Effector memory CD4-positive, alpha-beta T cell (primary cell): ENCODE data around the gene MCF2L.
A peak's percentile ranks its signal among the peaks of the same experiment; 100 is the strongest.

Source experiments
- DNase-seq, 3 donors: peaks; one replicate each; pipeline ENCODE4 v3.0.0-alpha.2; 2020
- H3K27ac ChIP-seq: 2 replicates; pipeline ENCODE4 v1.7.0; 2013; ENCODE audit warnings: mild to moderate bottlenecking, low read length, moderate library complexity; ENCODE audit not compliant: insufficient read depth, poor library complexity, severe bottlenecking
- H3K27me3 ChIP-seq: replicated peaks from 2 replicates; pipeline ENCODE4 v1.7.0; 2013; ENCODE audit warnings: mild to moderate bottlenecking, low read length; ENCODE audit not compliant: insufficient read depth, control insufficient read depth, poor library complexity, severe bottlenecking
- H3K36me3 ChIP-seq: 2 replicates; pipeline ENCODE4 v1.7.0; 2013; ENCODE audit warnings: mild to moderate bottlenecking, low read length, moderate library complexity; ENCODE audit not compliant: control insufficient read depth, insufficient read depth
- H3K4me1 ChIP-seq: 2 replicates; pipeline ENCODE4 v1.7.0; 2013; ENCODE audit warnings: low read length, mild to moderate bottlenecking; ENCODE audit not compliant: control insufficient read depth, insufficient read depth, poor library complexity, severe bottlenecking
- H3K4me3 ChIP-seq: 2 replicates; pipeline ENCODE4 v1.7.0; 2013; ENCODE audit warnings: low read length, low read depth, mild to moderate bottlenecking; ENCODE audit not compliant: insufficient read depth, poor library complexity, severe bottlenecking
- H3K9me3 ChIP-seq: 2 replicates; pipeline ENCODE4 v1.7.0; 2013; ENCODE audit warnings: mild to moderate bottlenecking, low read length, moderate library complexity; ENCODE audit not compliant: control insufficient read depth

Gene MCF2L

GRCh38 chr13:112943309-112944125, 25.5 kb upstream of the MCF2L start:
- DNase-seq, result no peak
- H3K27me3 ChIP-seq, result peaks cover 4% of the 10 kb centered on the region
- H3K4me1 ChIP-seq, result peaks cover 6% of the 10 kb centered on the region
- peak overlapping the region; percentile 34 for H3K4me3 ChIP-seq
- no peaks in the 10 kb centered on the region for H3K36me3 ChIP-seq
- no peak overlapping the region for H3K27ac ChIP-seq
- H3K9me3 ChIP-seq, result no peaks in the 10 kb centered on the region

DNA sequence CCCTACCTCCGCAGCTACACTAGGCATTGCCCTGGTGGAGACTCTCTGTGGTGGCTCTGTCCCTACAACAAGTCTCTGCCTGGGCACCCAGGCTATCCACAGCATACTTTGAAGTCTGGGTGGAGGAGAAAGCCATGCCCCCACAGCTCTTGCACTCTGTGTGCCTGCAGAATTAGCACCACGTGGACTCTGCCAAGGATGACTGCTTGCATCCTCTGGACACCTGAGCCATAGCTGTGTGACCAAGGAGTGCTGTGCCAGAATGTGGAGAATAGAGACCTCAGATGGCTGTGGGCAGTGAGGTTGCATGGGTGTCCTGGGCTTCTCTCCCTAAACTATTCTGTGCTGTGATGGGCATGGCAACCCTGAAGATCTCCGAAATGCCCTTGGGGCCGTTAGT, 21.2 kb upstream of the MCF2L start:
- Histone ChIP-seq H3K36me3 (no peaks in the 10 kb centered on the region), H3K4me1 (peaks cover 6% of the 10 kb centered on the region), H3K27me3 (no peaks in the 10 kb centered on the region), H3K27ac (no peak overlapping the region), H3K4me3 (no peak overlapping the region), H3K9me3 (no peaks in the 10 kb centered on the region)
- DNase-seq, result no peak

- no peaks in the 10 kb centered on the region for H3K4me1 ChIP-seq
- H3K27me3 ChIP-seq, result no peaks in the 10 kb centered on the region
- H3K27ac ChIP-seq, result no peak overlapping the region
- no peak for DNase-seq
- no peaks in the 10 kb centered on the region for H3K36me3 ChIP-seq
- no peaks in the 10 kb centered on the region for H3K9me3 ChIP-seq
- no peak overlapping the region for H3K4me3 ChIP-seq
Measured at GRCh38 chr13:112951674-112952371, 17.2 kb upstream of the MCF2L start.

DNA sequence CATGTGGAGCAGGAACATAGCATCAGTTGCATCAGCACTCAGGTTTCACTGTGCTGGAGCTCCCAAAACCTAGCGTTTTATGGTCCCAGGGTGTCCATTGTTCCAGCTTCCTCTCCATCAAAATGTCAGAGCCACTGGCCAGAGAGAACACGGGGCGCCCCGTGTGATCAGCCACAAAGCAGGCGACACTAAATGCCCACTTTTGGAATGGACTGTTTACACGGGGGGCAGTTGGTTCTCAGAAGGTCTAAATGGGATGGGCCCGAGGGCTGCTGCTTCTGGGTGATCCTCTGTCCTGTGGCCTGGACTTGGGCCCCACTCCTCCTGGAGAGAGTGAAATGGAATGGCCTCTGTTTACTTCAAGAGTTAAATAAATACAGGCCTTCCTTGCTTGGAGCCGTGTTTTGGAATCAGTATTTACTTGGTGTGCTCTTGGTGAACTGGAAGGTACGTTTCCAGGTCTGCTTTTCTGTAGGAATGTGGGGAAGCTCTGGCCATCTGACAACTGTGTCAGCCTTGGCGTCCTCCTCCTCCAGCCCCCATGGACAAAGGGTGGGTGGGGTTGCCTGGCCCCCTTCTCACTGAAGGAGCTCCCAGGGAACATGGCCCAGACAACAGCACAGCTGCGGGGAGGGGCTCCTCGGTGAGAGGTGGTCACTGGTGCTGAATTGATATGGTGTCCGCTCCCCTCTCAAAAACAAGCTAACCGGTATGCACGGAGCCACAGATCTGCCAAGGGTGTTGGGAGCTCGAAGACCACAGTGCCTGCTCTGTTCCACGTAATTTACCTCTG, 16.1 kb upstream of the MCF2L start:
- no peaks in the 10 kb centered on the region for H3K9me3 ChIP-seq
- no peak overlapping the region for H3K27ac ChIP-seq
- DNase-seq, result no peak
- no peaks in the 10 kb centered on the region for H3K27me3 ChIP-seq
- H3K36me3 ChIP-seq, result no peaks in the 10 kb centered on the region
- no peak overlapping the region for H3K4me3 ChIP-seq
- H3K4me1 ChIP-seq, result no peaks in the 10 kb centered on the region

DNA sequence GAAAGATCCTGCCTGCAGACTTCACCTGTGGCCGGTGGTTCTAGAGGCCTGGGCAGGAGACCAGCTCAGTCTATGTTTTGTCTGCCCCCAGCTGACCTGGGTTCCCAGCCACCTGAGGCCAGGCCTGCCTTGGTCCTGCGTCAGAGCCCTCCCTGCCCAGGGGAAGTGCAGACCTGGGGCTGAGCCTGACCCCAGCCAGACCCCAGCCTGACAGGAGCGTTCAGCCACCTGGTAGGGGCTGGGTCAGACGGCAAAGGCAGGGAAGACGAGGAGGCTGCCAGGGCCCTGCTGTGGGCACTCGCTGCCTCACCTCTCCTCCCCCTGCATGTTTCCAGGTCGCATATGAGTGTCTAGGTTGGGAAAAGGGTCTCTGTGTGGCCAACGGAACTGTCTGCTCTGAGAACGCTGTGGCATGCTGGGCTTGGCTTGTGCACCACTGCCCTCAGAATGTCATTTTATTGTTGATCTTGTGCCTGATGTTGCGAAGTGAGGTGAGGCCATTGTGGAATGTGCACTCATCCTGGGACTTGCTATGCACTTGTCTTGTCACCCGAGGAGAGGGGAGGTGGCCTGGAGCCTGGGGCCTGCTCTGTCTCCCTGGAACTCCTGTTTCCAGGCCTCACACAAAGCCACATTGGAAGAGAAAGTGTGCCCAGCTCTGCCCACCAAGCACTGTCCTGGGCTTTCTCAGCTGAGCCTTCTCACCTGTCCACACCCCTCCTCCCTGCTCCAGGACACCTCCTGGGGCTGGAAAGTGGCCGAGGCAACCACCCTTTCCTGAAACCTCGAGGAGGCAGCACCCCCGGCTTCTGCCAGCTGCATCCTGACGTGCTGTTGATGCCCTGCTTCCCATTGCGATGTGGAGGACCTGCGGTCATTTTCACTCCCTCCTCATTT, 15.2 kb upstream of the MCF2L start:
- Histone ChIP-seq H3K4me3 (no peak overlapping the region), H3K27me3 (no peaks in the 10 kb centered on the region), H3K27ac (no peak overlapping the region), H3K36me3 (no peaks in the 10 kb centered on the region), H3K4me1 (no peaks in the 10 kb centered on the region), H3K9me3 (no peaks in the 10 kb centered on the region)
- no peak for DNase-seq

GRCh38 chr13:112954488-112955270, 14.3 kb upstream of the MCF2L start:
- no peak for DNase-seq
- no peaks in the 10 kb centered on the region for H3K36me3 ChIP-seq
- no peaks in the 10 kb centered on the region for H3K4me1 ChIP-seq
- H3K27ac ChIP-seq, result no peak overlapping the region
- H3K27me3 ChIP-seq, result no peaks in the 10 kb centered on the region
- no peak overlapping the region for H3K4me3 ChIP-seq
- no peaks in the 10 kb centered on the region for H3K9me3 ChIP-seq

GRCh38 chr13:112955271-112955937, 13.6 kb upstream of the MCF2L start:
- no peaks in the 10 kb centered on the region for H3K27me3 ChIP-seq
- DNase-seq, result no peak
- H3K4me3 ChIP-seq, result no peak overlapping the region
- H3K4me1 ChIP-seq, result no peaks in the 10 kb centered on the region
- no peaks in the 10 kb centered on the region for H3K36me3 ChIP-seq
- H3K27ac ChIP-seq, result no peak overlapping the region
- H3K9me3 ChIP-seq, result no peaks in the 10 kb centered on the region

DNA sequence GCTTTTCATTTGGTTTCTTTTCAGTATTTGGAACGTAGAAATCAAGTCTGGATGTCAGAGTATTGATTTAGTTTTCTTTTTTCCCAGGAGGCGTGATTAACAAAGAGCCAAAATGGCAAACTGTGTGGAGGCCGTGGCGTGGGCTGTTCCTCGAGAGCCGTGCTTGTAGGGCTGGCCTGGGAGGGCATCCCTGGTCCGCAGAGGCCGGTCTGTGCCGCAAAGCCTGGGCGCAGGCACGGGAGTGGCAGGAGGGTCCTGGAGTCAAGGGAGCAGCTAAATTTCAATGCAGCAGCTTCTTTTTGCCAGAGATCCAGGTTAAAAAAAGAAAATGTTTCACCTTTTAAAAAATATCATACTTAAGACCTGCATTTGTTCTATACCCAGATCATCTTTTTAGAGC, 13.1 kb upstream of the MCF2L start:
- Histone ChIP-seq H3K9me3 (no peaks in the 10 kb centered on the region), H3K36me3 (no peaks in the 10 kb centered on the region), H3K4me3 (no peak overlapping the region), H3K4me1 (no peaks in the 10 kb centered on the region), H3K27ac (no peak overlapping the region), H3K27me3 (no peaks in the 10 kb centered on the region)
- DNase-seq, result no peak
